Stimulated activated CD8-positive, alpha-beta memory T cell treated with anti-CD3 and anti-CD28 coated beads, Interleukin-4, amount 100 ng/mL, for 48 hours (primary cell): Measurements from ENCODE around the gene PSMB9.

Source experiments
- DNase-seq: peaks from one replicate; pipeline ENCODE4 v3.0.0-alpha.2; 2020

PSMB9 gene

DNA sequence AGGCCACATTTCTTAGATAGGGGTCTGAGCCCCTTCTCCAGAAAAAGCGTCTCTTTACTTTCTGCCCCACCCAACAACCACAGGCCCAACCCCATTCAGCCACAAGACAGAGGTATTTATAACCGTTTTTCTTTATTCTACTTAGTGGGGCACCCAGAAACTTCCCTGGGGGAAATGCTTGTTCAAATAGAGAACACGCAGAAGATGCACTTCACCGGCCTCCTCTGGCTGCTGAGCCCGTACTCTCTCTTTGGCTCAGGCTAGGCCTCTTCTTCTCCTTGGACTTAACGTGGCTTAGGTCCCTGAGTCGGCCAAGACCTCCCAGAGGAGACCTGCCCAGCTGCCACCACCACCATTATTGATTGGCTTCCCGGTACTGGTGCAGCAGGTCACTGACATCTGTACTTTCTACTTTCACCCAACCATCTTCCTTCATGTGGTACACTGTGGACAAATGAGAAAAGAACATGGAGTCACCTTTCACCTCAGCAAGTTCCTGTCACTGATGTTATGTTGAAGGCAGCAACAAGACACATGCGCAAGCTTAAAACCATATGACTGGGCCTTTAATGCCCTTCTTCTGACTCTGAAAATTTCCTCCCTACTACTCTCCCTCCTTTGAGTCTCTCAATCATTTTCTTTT, 13.3 kb upstream of the PSMB9 start:
- DNase-seq: peak; percentile 65

DNA sequence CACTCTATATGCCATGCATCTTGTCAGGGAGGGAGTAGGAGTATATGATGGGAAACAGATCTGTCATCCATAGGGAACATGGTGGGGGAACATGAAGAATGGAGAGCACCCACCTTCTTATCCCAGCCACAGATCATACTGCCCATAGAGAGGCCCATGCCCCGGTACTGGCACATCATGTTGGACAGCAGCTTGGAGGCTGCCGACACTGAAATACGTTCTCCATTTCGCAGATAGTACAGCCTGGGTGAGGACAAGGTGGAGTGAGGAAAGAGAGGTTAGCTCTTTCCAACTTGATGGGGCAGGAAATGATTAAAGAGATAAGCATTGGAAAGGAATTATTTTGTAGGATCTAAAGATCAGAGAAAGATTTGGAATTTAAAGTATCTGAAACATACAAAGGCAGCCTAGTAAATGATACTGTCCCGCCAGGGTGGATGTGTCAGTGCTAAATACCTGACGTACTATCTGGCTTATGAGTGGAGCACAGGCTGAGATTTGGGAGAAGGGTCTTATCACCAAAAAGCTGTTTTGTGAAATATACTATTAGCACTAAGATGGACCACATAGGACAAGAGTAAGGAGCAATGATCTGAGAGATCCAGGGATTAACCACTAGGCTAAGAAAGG, 11.9 kb upstream of the PSMB9 start:
- no peak for DNase-seq

DNA sequence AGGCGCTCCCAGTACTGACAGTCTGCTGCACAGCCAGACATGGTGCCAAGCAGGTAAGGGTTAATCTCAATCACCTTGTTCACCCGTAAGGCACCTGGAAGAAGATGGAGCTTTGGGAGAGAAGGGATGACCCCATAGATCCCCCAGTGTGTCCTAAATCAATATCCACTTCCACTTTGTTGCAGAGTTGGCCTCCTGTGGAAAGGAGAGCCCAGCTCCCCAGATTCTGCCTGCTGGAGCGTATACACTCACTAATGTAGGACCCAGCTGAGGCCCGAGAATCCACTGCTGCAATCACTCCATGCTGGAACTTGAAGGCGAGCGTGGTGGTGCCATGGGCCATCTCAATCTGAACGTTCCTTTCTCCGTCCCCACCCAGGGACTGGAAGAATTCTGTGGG, 11.3 kb upstream of the PSMB9 start:
- no peak for DNase-seq

DNA sequence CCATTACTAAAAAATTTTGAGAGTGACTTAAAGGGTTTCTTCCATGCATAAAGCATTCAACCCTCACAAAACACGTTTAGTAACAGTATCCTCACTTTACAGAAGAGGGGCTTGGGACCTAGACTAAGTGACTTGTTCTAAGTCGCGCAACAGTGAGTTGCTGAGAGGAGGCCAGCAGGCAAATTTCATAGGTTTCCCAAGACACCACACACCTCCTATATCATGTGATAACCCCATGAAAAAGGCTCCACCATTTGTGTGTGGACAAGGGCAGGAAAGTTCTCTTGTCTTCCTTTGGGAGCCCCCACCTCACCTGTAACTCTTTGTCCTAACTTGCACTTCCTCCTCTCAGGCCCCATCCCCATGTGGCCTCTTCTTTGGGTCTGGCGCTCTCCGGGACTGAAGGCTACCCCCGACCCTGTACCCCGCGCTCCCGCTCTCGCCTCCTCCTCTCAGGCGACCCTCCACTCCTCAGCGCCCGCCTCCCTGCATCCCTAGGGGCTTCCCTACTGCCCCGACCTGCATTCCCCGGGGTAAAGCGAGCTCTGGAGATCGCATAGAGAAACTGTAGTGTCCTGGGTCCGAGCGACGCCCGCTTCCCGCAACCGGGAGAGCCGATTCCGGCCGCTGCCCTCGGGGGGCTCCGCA, 10.5 kb upstream of the PSMB9 start:
- DNase-seq: no peak

DNA sequence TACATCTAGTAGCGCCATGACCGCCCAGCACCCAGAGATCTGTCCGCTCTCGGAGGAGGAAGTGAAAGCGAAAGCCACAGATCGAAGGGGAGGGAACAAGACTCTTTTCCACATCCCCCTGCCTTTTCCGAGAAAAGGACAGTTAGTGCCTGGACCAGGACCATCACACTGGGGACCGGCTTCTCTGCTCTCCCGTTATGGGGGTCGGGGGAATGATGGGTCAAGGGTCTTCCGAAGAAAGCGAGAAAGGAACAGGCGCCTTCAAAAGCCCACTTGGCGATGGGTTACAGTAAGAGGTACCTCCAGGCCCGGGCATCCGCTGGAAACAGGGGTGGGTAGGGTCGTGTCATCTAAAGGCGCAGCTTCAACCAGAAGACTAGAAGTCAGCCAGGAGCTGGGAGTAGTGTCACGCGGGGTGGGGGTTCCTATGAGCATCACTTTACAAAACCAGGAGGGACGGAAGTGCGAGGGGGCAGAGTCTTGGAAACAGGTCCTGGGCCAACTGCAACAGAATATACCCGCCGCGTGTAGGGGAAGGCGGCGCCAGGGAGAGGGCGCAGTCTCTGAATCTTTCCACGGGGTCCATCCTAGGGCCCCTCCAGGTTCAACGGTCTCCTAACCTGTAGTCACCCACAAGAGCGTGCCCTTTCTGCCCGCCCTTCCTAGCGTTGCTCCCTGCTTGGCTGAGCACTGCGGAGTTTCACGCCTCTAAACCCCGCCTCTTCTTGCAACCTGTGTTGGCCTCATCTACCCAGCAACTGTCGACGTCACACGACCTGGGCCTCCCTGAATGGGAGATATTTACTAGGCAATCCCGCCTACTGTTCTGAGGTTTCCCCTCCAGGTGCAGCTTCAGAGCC, 9.8 kb upstream of the PSMB9 start, which contains the start of gene PSMB8:
TSS of gene PSMB8 (minus strand) at position 69 of the 860 bp plus-strand sequence. CDS start at position 18, 51 bp downstream.
- peak; percentile 99 for DNase-seq

DNA sequence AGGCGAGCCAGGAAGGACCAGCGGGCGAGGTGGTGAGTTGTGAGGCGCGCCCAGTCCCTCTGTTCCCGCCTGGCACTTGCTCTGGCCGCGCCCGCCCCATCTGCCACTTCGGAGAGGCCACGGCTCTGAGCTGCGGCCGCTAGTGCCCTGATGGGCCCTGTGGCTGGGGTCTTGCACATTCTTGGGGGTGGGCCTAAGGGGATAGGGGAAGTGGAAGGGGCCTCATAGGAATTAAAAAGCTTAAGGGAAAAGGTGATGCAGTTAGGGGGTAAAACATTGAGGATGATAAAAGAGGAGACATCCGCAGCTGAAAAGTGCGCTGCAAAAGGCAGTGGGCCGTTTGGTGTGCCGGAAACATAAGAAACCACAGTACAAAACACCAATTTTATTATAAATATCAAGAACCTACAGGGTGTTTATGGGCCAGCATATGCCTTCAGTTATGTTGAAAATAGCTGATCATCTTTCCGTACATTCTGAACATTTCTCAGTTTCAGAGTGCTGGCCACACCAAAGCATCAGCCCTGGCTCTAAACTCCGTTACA, 9.1 kb upstream of the PSMB9 start:
- DNase-seq: no peak

DNA sequence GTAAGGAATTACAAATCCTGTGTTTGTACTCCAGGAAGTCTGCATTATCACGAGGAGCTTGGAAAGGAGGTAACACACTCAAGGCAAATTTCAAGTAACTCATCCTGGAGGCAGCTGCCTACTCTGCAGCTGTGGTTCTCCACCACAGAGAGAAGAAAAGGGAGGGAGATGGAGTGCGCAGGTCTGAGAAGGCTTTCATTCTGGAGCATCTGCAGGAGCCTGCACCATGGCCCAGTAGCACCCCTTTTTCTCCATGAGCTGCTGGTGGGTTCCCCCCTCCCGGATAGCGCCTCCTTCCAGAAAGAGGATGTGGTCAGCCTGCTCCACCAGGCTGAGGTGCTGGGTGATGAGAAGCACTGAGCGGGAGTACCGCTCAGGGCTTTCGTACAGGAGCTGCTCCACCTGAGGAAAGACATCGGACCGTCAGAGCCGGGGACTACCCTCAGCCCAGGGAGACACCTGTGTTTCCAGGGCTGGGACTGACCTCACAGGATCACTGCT, 8.6 kb upstream of the PSMB9 start:
- peak; percentile 70 for DNase-seq

DNA sequence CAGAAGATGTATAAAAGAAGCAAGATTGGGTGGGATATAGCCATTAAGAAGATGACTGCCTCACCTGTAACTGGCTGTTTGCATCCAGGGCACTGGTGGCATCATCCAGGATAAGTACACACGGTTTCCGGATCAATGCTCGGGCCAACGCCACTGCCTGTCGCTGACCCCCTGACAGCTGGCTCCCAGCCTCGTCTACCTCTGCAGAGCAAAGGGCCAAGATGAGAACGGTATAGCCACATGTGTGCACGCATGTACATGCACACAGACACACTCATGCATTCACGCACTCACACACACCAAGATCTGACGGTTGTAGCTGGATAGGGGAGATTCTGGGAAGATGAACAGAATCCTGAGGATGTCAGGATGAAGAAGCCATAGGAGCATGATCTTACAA, 7.0 kb upstream of the PSMB9 start:
- no peak for DNase-seq

DNA sequence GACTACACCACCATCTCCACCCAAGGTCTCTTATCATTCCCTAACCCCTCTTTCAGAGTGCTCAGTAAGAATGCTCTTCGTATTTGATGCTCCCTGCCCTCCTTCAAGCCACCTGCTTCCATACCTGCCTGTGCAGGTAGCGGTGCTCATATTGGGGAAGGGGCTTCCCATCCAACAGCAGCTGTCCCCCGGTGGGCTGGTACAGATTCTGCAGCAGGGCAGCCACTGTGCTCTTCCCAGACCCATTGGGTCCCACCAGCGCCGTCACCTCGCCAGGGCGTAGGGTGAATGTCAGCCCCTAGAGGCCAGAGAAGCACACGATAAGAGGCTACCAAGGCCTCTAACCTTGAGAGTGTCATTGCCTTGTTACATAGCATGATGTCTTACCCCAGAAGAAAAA, 6.2 kb upstream of the PSMB9 start:
- no peak for DNase-seq

DNA sequence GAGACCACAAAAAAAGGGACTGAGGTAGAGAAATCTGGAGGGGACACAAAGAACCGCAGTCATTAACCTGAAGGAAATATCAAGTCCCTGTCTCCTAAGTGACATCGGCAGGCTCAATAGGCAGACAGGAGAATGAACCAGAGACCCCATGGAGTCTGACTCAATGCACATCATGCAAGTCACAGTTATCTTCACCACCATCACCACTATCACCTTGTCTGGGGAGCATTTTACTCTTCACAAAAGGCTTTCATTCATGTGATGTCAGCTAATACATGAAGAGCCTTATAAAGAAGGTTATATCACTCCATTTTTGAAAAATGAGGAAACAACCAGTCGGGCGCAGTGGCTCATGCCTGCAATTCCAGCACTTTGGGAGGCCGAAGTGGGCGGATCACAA, 4.9 kb upstream of the PSMB9 start:
- DNase-seq: no peak

DNA sequence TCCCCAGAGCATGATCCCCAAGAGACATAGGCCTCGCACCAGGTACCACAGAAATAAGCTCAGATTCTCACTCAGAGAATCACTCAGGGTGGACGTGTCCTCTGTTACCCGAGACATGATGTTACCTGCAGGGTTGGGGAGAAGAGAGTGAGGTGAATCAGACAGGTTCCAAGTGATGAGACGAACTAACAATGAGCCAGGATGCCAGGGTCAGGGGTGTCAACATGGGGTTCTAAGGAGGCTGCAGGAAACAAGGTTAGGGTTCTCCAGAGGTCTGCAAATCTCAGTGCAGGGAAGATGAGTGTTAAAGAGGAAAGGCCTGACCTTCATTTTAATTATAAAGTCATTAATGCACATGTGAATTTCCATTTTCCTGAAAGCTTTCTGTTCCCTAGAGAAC, 3.0 kb upstream of the PSMB9 start:
- no peak for DNase-seq

DNA sequence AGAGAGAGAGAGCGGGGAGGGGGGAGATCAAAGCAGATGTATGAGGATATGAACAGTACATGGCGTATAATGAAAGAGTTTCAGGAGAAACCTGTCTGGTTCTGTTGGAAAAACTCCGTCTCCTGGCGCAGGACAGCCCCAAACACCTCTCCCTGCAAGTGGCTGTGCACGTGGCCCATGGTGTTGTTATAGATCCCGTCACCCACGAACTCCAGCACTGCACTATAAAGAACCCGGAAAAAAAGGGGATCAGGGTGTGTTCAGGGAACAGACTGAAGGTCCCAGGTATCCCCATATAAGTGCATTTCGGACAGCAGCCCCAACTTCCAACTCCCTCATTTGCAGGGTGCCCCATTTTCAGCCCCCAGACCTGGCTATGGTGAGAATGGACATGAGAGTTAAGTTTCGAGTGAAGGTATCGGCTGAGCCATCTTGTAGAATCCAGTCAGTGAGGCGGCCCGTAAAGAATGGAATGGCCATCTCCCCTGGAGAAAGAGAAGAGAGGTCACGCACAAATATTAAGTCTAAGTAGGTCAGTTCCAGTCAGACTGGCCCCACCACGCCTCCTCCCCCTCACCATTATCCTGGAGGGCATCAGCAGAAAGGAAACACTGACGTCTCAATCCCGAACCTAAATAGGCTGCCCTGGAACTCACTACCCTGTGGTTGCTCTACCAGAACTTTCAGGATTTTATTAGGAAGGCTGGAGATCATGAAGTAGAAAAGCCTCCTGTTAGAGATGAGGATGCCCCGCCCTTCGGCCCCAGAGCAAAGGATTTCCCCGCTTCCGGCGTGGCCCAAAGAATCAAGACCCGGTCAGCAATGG, 1.8 kb upstream of the PSMB9 start:
- peak; percentile 62 for DNase-seq

DNA sequence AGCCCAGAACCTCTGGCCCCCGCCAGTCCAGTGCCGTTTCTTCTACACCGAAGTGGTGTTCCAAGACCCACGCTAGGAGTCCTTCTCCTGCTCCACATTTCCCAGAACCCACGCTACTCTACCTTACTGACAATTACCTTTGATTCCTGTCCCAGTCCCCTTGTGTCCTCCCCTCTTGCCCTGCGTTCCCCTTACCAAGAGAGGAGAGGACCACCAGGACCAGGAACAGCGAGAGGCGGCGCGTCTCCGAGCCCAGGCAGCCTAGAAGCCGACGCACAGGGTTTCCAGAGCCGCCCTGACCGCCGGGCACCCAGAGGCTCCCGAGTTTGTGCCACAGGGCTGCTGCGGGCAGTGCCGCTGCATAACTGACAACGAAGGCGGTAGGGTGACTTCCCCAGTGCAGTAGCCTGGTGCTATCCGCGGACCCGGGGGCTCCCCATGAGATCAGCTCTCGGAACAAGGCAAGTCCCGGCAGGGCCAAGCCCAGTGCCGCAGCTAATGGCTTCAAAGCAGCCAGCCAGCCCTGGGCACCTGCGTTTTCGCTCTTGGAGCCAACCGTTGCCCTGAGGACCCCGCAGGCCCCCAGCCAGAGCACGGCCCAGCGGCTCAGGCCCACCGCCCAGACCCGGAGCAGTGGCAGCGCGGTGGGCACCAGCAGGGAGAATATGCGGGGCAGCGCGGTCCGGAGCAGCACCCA, 1.0 kb upstream of the PSMB9 start:
- peak; percentile 65 for DNase-seq

DNA sequence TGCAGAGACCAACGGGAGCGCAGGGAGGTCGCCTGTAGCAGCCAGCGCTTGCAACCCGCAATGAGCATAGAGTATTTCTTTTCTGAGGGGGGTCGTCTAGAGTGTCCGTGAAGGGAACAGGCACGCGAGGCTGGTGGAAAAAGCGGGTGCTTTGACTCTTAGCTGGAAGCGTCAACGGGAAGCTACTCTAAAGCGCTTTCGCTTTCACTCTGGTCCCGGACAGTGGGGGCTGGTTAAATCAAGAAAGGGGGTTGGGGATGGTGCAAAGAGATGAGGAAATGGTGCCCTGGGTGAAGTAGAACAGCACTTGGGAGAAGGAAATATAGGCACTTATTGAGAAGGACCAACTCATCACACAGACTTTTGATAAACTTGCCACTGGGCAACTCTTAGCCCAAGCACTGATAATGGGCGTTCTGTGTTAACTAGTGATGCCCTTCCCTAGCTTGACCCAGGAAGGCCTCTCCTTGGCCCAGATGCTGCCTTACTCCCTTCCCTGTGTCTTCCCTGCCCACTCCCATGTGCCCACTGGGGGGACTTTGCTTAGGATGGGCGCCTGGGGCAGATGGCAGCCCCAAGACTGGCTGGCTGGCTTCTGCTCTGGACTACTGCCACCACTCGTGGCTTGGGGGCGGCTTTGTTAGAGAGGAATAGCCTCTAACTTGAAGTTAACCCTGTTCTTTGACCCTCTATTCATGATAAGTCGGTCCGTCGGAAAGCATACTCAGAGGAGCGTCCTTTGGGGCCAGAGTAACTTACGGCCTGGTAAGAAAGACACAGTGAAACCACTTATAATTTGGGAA, 585 bp downstream of the PSMB9 start:
- peak; percentile 74 for DNase-seq

DNA sequence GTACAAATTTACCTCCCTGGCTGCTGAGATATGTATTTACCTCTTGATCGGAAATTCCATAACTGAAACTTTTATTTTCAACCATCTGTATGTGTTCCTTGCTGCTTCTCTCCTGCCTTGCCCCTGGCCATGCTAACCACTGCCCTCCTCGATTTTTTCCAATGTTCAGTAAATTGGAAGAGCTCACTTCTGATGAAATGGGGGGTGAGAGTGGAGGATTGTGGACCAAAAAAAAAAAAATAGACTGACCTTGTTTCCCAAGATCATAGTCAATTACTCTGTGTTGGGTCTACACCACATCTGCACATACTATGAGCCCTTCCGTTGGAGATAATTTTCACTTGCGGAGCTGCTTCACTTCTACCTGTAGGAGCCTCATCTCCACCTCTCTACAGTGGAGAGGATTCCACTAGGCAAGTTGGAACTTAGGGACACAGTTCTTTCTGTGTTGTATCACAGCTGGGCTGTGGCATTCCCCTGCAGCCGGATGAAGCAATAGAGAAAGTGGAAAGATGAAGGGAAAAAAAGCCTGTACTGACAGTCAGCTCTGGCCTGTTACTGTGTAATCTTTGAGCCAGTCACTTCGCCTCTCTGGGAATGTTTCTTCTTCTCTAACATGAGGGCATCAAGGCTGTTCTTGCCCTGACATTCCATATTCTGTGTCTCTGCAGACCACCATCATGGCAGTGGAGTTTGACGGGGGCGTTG, 1.6 kb downstream of the PSMB9 start:
- no peak for DNase-seq

DNA sequence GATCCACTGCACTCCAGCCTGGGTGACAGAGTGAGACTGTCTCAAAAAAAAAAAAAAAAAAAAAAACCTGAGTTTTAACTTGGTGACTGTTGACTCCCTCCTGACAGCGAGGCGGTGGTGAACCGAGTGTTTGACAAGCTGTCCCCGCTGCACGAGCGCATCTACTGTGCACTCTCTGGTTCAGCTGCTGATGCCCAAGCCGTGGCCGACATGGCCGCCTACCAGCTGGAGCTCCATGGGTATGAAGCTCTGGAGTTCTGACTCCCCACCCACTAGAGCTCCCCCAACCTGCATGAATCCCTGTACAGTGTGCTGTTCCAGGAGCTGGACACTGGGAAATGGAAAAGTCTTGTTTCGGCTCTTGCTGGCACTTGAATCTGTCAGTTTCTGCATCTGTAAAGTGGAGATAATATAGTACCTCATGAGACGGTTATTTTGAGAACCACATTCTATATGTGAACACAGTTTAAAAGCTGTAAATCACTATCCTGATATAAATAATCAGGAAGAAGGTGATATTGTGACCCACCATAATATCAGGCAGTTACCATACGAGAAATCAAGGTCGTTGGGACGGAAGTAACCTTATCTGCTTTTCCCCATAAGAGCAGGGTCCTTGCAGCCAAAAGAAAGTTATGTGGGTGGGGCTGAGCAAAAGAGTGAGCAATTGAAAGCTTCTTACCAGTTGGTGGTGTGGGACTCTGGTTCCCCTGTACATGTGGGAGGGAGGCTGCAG, 3.3 kb downstream of the PSMB9 start:
- no peak for DNase-seq

DNA sequence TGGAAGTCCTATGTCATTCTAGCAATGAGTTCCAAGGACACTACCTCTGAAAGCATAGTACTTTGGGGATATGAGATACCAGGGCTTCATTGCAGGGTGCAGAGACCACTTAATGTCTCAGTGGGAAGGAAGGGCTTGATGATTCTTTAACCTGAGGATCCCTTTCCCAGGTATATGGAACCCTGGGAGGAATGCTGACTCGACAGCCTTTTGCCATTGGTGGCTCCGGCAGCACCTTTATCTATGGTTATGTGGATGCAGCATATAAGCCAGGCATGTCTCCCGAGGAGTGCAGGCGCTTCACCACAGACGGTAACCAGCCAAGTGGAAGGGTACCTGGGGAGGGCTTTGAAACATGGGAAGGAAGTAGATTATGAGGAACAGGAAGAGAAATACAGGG, 4.2 kb downstream of the PSMB9 start:
- DNase-seq: no peak

DNA sequence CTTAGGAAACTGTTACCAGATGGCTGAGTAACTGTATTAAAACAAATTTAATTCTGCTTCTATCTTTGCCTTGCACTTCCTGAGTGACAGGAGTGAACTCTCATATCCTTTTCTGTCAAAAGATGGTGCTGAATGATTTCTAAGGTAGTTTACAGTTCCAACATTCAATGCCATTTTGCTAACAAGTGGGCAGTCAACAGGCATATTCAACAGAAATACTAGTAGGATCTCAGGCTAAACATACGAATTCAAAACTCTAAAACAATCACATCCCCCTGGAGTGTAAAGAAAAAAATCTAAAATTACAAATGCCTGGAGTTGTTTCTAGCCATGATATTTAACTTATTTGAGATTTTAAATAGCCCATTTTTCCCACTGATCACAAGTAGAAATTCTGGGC, 6.7 kb downstream of the PSMB9 start:
- no peak for DNase-seq

DNA sequence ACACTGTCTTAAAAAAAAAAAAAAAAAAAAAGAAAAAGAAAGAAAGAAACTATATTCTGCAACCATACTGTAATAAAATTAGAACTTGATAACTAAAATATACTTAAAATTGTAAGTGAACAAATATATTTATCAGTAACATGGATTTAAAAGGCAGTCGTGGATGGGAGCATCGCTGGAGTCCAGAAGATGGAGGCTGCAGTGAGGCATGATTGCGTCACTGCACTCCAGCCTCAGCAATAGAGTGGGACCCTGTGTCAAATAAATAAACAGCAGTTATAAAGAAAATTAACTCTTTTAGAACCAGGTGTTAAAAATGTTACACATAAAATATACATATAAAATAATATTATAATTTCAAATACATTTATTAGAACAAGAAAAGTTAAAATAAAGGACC, 8.7 kb downstream of the PSMB9 start:
- DNase-seq: no peak
